Ishikawa (cell line): ENCODE data around the gene WDR18.

Experiments
- EP300 ChIP-seq: IDR thresholded peaks from 2 replicates; pipeline ENCODE4 v1.6.1; 2012; ENCODE audit warnings: borderline replicate concordance
- FOXM1 ChIP-seq: IDR thresholded peaks from 2 replicates; pipeline ENCODE4 v1.6.1; 2012; ENCODE audit warnings: low read depth, borderline replicate concordance
- RAD21 ChIP-seq: IDR thresholded peaks from 2 replicates; pipeline ENCODE4 v1.6.1; 2012; ENCODE audit warnings: low read depth
- TAF1 ChIP-seq: IDR thresholded peaks from 2 replicates; pipeline ENCODE4 v1.6.1; 2012; ENCODE audit warnings: low read depth, mild to moderate bottlenecking
- TCF12 ChIP-seq: IDR thresholded peaks from 2 replicates; pipeline ENCODE4 v1.6.1; 2012; ENCODE audit warnings: low read depth
- TEAD4 ChIP-seq: IDR thresholded peaks from 2 replicates; pipeline ENCODE4 v1.6.1; 2012
- ZBTB7A ChIP-seq: IDR thresholded peaks from 2 replicates; pipeline ENCODE4 v1.6.1; 2012; ENCODE audit warnings: low read depth
- TF ChIP-seq, protein P1 (sequence below): IDR thresholded peaks from 2 replicates; pipeline ENCODE4 v1.6.1; 2012; ENCODE audit warnings: low read depth, mild to moderate bottlenecking
- TF ChIP-seq, protein P2 (sequence below): IDR thresholded peaks from 2 replicates; pipeline ENCODE4 v1.6.1; 2012

DNA sequence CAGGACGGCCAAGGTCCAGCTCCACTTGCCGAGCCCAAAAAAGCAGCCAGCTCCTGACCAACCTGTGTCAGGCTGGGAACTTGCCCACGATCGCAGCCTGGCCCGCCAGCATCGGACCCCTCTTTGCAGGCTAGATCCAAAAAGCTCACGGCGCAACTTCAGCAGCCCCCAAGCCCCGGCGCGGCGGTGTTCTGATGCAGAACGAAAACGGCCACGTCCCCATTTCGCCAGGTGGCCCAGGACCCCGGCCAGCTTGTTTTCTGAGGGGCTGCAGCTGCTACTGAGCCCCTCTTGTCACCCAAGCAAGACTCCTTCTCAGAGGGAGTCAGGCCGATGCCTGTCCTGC, 35.4 kb downstream of the WDR18 start:
- TF ChIP-seq TAF1 (no peak), RAD21 (no peak), ZBTB7A (no peak), FOXM1 (no peak), EP300 (no peak), TCF12 (no peak), TEAD4 (no peak)
- TF ChIP-seq, protein P1, sequence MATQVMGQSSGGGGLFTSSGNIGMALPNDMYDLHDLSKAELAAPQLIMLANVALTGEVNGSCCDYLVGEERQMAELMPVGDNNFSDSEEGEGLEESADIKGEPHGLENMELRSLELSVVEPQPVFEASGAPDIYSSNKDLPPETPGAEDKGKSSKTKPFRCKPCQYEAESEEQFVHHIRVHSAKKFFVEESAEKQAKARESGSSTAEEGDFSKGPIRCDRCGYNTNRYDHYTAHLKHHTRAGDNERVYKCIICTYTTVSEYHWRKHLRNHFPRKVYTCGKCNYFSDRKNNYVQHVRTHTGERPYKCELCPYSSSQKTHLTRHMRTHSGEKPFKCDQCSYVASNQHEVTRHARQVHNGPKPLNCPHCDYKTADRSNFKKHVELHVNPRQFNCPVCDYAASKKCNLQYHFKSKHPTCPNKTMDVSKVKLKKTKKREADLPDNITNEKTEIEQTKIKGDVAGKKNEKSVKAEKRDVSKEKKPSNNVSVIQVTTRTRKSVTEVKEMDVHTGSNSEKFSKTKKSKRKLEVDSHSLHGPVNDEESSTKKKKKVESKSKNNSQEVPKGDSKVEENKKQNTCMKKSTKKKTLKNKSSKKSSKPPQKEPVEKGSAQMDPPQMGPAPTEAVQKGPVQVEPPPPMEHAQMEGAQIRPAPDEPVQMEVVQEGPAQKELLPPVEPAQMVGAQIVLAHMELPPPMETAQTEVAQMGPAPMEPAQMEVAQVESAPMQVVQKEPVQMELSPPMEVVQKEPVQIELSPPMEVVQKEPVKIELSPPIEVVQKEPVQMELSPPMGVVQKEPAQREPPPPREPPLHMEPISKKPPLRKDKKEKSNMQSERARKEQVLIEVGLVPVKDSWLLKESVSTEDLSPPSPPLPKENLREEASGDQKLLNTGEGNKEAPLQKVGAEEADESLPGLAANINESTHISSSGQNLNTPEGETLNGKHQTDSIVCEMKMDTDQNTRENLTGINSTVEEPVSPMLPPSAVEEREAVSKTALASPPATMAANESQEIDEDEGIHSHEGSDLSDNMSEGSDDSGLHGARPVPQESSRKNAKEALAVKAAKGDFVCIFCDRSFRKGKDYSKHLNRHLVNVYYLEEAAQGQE = no peak
- TF ChIP-seq, protein P2, sequence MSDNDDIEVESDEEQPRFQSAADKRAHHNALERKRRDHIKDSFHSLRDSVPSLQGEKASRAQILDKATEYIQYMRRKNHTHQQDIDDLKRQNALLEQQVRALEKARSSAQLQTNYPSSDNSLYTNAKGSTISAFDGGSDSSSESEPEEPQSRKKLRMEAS = no peak
